ENCODE data around the gene RIC8A. TPM values are rescaled to one million over a fixed set of nuclear protein-coding genes. Genes with fewer than 3 reads are reported as not detected.
A peak's percentile ranks its signal among the peaks of the same experiment; 100 is the strongest.

Gene RIC8A
- total and polyA plus RNA-seq, 2 of the 13 experiments (the other 11 are each of a cell fraction or from before 2014, with no cell fraction given), result 62.1 to 63.8 TPM

- FAIRE-seq (no peak), ATAC-seq (peak; percentile 11; the same call in 2 of the 3 replicates), DNase-seq (ENCODE audit: low spot score) (no peak)
- WGBS (ENCODE audit: low lambda C conversion rate), result 86% methylated on average over 11 of the region's 13 CpGs
- Histone ChIP-seq H4K20me1 (ENCODE audit: insufficient read depth, low read length) (no peaks in the 10 kb centered on the region), H3K36me3 (replicated peaks in 1 of 2; ENCODE audit: control insufficient read depth in 1 of 2, insufficient read depth in 2 of 2, low read length in 2 of 2) (peaks cover 2 to 4% of the 10 kb centered on the region in 2 experiments; a peak in 3 of 5 replicates), H3K4me2 (ENCODE audit: low read depth, low read length) (no peak overlapping the region), H3K4me3 (replicated peaks in 1 of 3; ENCODE audit: insufficient read depth in 1 of 3, low read depth in 2 of 3, low read length in 3 of 3) (no peak overlapping the region), H2AFZ (ENCODE audit: low read length) (no peak overlapping the region), H3K9ac (ENCODE audit: insufficient read depth, low read depth, low read length) (no peak overlapping the region), H3K79me2 (ENCODE audit: insufficient read depth, low read length) (no peaks in the 10 kb centered on the region), H3K27ac (ENCODE audit: extremely low read length, insufficient read depth, low read length) (no peak overlapping the region), H3K27me3 (ENCODE audit: control insufficient read depth in 1 of 2, insufficient read depth in 2 of 2, low read length in 2 of 2) (no peaks in the 10 kb centered on the region), H3K9me3 (ENCODE audit: low read length) (no peaks in the 10 kb centered on the region), H3K4me1 (ENCODE audit: insufficient read depth, low read length) (0 out of 2 replicates have a peak, but pooled peaks cover 5% of the 10 kb centered on the region)
- ChIA-PET CTCF (ENCODE audit: low intra/inter-chr PET ratio, low total read pairs) (no interaction called here), POLR2A (no interaction called here)
- TF ChIP-seq, protein P1, sequence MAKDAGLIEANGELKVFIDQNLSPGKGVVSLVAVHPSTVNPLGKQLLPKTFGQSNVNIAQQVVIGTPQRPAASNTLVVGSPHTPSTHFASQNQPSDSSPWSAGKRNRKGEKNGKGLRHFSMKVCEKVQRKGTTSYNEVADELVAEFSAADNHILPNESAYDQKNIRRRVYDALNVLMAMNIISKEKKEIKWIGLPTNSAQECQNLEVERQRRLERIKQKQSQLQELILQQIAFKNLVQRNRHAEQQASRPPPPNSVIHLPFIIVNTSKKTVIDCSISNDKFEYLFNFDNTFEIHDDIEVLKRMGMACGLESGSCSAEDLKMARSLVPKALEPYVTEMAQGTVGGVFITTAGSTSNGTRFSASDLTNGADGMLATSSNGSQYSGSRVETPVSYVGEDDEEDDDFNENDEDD (CRISPR knock-in tag; IDR thresholded peaks at IDR 0.05; ENCODE audit: borderline replicate concordance), result no peak
- TF ChIP-seq AGO2 (optimal IDR thresholded peaks at IDR 0.05; ENCODE audit: low read depth, low read length) (peak; percentile 9), ZFP62 (CRISPR knock-in tag; IDR thresholded peaks at IDR 0.05) (no peak)
- intact Hi-C loops (cut with micrococcal nuclease; ENCODE audit: unreplicated experiment) (no loop called here), in situ Hi-C loops (cut with HindIII; ENCODE audit: extremely low pct_ligation_motif_present, low pct_unique_long_range_greater_than_20kb) (no loop called here)
- BruUV-seq (replicated peaks), result no TSS peak
Measured at GRCh38 chr11:199004-199581, 8.4 kb upstream of the RIC8A start.

DNA sequence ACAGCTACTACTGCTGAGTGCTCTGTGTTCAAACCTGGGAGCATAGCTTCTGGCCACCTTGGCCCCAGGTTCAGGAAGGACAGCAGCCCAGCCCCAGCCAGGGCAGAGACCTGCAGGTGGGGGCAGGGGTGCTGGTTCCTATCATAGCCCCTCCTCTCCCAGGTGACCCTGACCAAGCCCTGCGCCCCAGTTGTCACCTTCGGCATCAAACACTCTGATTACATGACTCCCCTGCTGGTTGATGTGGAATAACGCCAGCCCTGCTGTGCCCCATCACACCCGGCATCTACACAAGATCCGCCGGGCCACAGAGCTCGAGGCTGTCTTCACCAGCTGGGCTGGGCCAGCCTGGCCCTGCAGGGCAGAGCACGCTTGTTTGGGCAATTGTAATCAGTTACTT, 7.7 kb upstream of the RIC8A start:
- in situ Hi-C loops (cut with HindIII; ENCODE audit: extremely low pct_ligation_motif_present, low pct_unique_long_range_greater_than_20kb) (no loop called here), intact Hi-C loops (cut with micrococcal nuclease; ENCODE audit: unreplicated experiment) (no loop called here)
- Histone ChIP-seq H3K4me1 (ENCODE audit: insufficient read depth, low read length) (peaks cover 8% of the 10 kb centered on the region; the same call in 1 of the 2 replicates), H4K20me1 (ENCODE audit: insufficient read depth, low read length) (no peaks in the 10 kb centered on the region), H2AFZ (ENCODE audit: low read length) (no peak overlapping the region), H3K27me3 (ENCODE audit: control insufficient read depth in 1 of 2, insufficient read depth in 2 of 2, low read length in 2 of 2) (no peaks in the 10 kb centered on the region), H3K27ac (ENCODE audit: extremely low read length, insufficient read depth, low read length) (no peak overlapping the region), H3K9me3 (ENCODE audit: low read length) (no peaks in the 10 kb centered on the region), H3K36me3 (replicated peaks in 1 of 2; ENCODE audit: control insufficient read depth in 1 of 2, insufficient read depth in 2 of 2, low read length in 2 of 2) (peaks cover 3 to 11% of the 10 kb centered on the region in 2 experiments; a peak in 3 of 5 replicates), H3K4me3 (replicated peaks in 1 of 3; ENCODE audit: insufficient read depth in 1 of 3, low read depth in 2 of 3, low read length in 3 of 3) (no peak overlapping the region), H3K79me2 (ENCODE audit: insufficient read depth, low read length) (no peaks in the 10 kb centered on the region), H3K4me2 (ENCODE audit: low read depth, low read length) (no peak overlapping the region), H3K9ac (ENCODE audit: insufficient read depth, low read depth, low read length) (no peak overlapping the region)
- DNase-seq (ENCODE audit: low spot score) (no peak), ATAC-seq (peak; percentile 19), FAIRE-seq (no peak)
- POLR2A ChIA-PET, result interaction anchor here (1.0 kb wide), 1 partner anchor 36 kb away, joined by 3 read pairs; no protein-coding TSS in a partner anchor
- 92% methylated on average over 6 of the region's 8 CpGs for WGBS (ENCODE audit: low lambda C conversion rate)
- CTCF ChIA-PET (ENCODE audit: low intra/inter-chr PET ratio, low total read pairs), result no interaction called here
- BruUV-seq (replicated peaks), result no TSS peak
- no peak for TF ChIP-seq MAFF (IDR thresholded peaks at IDR 0.05; ENCODE audit: low read depth, low read length)
- TF ChIP-seq POLR2AphosphoS5 (IDR thresholded peaks at IDR 0.05; ENCODE audit: low read depth, low read length), result no peak
- TF ChIP-seq, protein P2, sequence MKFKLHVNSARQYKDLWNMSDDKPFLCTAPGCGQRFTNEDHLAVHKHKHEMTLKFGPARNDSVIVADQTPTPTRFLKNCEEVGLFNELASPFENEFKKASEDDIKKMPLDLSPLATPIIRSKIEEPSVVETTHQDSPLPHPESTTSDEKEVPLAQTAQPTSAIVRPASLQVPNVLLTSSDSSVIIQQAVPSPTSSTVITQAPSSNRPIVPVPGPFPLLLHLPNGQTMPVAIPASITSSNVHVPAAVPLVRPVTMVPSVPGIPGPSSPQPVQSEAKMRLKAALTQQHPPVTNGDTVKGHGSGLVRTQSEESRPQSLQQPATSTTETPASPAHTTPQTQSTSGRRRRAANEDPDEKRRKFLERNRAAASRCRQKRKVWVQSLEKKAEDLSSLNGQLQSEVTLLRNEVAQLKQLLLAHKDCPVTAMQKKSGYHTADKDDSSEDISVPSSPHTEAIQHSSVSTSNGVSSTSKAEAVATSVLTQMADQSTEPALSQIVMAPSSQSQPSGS (CRISPR knock-in tag; IDR thresholded peaks at IDR 0.05), result no peak
- no peak for TF ChIP-seq PPARG (CRISPR knock-in tag; conservative IDR thresholded peaks at IDR 0.05)
- no peak for TF ChIP-seq BRD4 (CRISPR knock-in tag; IDR thresholded peaks at IDR 0.05)
- no peak for TF ChIP-seq SRSF4 (IDR thresholded peaks at IDR 0.05; ENCODE audit: low read depth, low read length, poor library complexity, severe bottlenecking)
- no peak for TF ChIP-seq GATAD1 (CRISPR knock-in tag; IDR thresholded peaks at IDR 0.05)
- no peak for TF ChIP-seq SNAI1 (CRISPR knock-in tag; IDR thresholded peaks at IDR 0.05; ENCODE audit: borderline replicate concordance)
- TF ChIP-seq HDAC6 (IDR thresholded peaks at IDR 0.05; ENCODE audit: low read depth, low read length), result no peak
- TF ChIP-seq KDM2A (CRISPR knock-in tag; IDR thresholded peaks at IDR 0.05; ENCODE audit: borderline replicate concordance, low read depth), result 0 out of 2 replicates have a peak, but pooled peaks have one; percentile 27
- TF ChIP-seq SNAPC5 (CRISPR knock-in tag; IDR thresholded peaks at IDR 0.05; ENCODE audit: borderline replicate concordance), result no peak
- TF ChIP-seq E2F2 (CRISPR knock-in tag; IDR thresholded peaks at IDR 0.05; ENCODE audit: borderline replicate concordance), result no peak
